K562 (cell line): ENCODE data around the gene PCDHGB5. TPM values are rescaled to one million over a fixed set of nuclear protein-coding genes. Genes with fewer than 3 reads are reported as not detected.
"Not testable (repeated sequence)": the region's sequence is repeated elsewhere in the genome, so short reads cannot be mapped to it uniquely, and the experiment has no call there.

Source experiments
- ATAC-seq: fragments of 200-7000 bp; cut with Tn5 transposase; 3 replicates; pipeline ENCODE4 v1.9.1; 2020; ENCODE audit warnings: moderate library complexity
- Bru-seq: library from RNA; stranded (reverse); fragments of 400-500 nt; gene quantifications from one replicate; lab custom pipeline; 2021; lab: Mats Ljungman, UMichigan
- BruChase-seq, 2 experiments: library from RNA; stranded (reverse); fragments of 400-500 nt; gene quantifications; one replicate each; lab custom pipeline; 2021; lab: Mats Ljungman, UMichigan
- BruUV-seq: library from RNA; stranded (reverse); fragments of 400-500 nt; replicated peaks from 2 replicates; lab custom pipeline; 2021; lab: Mats Ljungman, UMichigan
- CTCF ChIA-PET: fragments of 300-600 bp; formaldehyde crosslinking; extraction: SDS; loops from one replicate; lab custom pipeline; 2021; ENCODE audit warnings: low intra/inter-chr PET ratio; lab: Yijun Ruan, JAX
- POLR2A ChIA-PET: fragments of 300-600, 350-650 bp; sonication (Branson Sonifier 250); formaldehyde crosslinking; extraction: SDS; loops from one replicate; lab custom pipeline; 2021; ENCODE audit warnings: antibody characterized with exemption, inconsistent platforms; lab: Yijun Ruan, JAX
- DNase-seq, 4 experiments: peaks; one replicate each; pipeline versions ENCODE4 v3.0.0 to v3.0.0-alpha.2; 2011 to 2018; ENCODE audit warnings: low spot score in 3 of 4, mixed read lengths in 3 of 4; ENCODE audit errors: extremely low read depth in 1 of 4
- FAIRE-seq: peaks from 2 replicates; lab custom pipeline; 2011; peaks lifted over from hg19 to GRCh38; lab: Jason Lieb, UNC
- H2AFZ ChIP-seq: 2 replicates; pipeline ENCODE4 v1.6.0; 2011; ENCODE audit warnings: low read depth, low read length, control low read depth, inconsistent platforms
- H3K27ac ChIP-seq: fragments of 200-600 bp; 3 replicates; pipeline ENCODE4 v1.8.0; 2011; ENCODE audit warnings: low read depth, mild to moderate bottlenecking, control low read depth, inconsistent platforms, low read length, moderate library complexity, mixed read lengths; ENCODE audit errors: extremely low read depth
- H3K27me3 ChIP-seq, 2 experiments: fragments of 300-600 bp in 1 of 2; 2 replicates in 1 of 2; 3 replicates in 1 of 2; pipeline versions ENCODE4 v1.6.0 to v1.8.0; 2011; ENCODE audit warnings: inconsistent platforms in 2 of 2, low read length in 2 of 2, mild to moderate bottlenecking in 1 of 2, mixed read lengths in 1 of 2, moderate library complexity in 1 of 2; ENCODE audit not compliant: control insufficient read depth in 2 of 2, insufficient read depth in 2 of 2
- H3K36me3 ChIP-seq: fragments of 300-600 bp; 3 replicates; pipeline ENCODE4 v1.8.0; 2011; ENCODE audit warnings: mild to moderate bottlenecking, low read length, inconsistent platforms; ENCODE audit not compliant: control insufficient read depth, insufficient read depth
- H3K4me1 ChIP-seq, 2 experiments: fragments of 200-600 bp in 1 of 2; replicated peaks in 1 of 2; 2 replicates in 1 of 2; 3 replicates in 1 of 2; pipeline versions ENCODE4 v1.5.1 to v1.8.0; 2011; ENCODE audit warnings: inconsistent platforms in 2 of 2, low read length in 2 of 2, mild to moderate bottlenecking in 1 of 2, mixed read lengths in 1 of 2, moderate library complexity in 1 of 2; ENCODE audit not compliant: control insufficient read depth in 2 of 2, insufficient read depth in 2 of 2
- H3K4me2 ChIP-seq: 2 replicates; pipeline ENCODE4 v1.6.1; 2011; ENCODE audit warnings: low read length, control low read depth, inconsistent platforms, mixed read lengths; ENCODE audit not compliant: insufficient read depth
- H3K4me3 ChIP-seq: fragments of 200-600 bp; sonication (generic), shearing (Covaris generic); 2 replicates; pipeline ENCODE4 v1.5.1; 2016; ENCODE audit warnings: control low read depth, inconsistent platforms
- H3K79me2 ChIP-seq: fragments of 200-600 bp; 3 replicates; pipeline ENCODE4 v1.8.0; 2011; ENCODE audit warnings: low read length, inconsistent platforms; ENCODE audit not compliant: control insufficient read depth, insufficient read depth
- H3K9ac ChIP-seq, 2 experiments: 2 replicates each; pipeline versions ENCODE4 v1.6.0 to v1.6.1; 2011; ENCODE audit warnings: low read depth in 2 of 2, low read length in 2 of 2, control low read depth in 1 of 2, inconsistent platforms in 1 of 2, mild to moderate bottlenecking in 1 of 2, mixed read lengths in 1 of 2; ENCODE audit not compliant: insufficient read depth in 1 of 2
- H3K9me1 ChIP-seq: one replicate; pipeline ENCODE4 v1.6.0; 2011; ENCODE audit warnings: inconsistent platforms, mild to moderate bottlenecking, low read length, moderate library complexity; ENCODE audit not compliant: control insufficient read depth, insufficient read depth
- H3K9me3 ChIP-seq: replicated peaks from 2 replicates; pipeline ENCODE4 v1.5.1; 2011; ENCODE audit warnings: low read depth, low read length, inconsistent platforms; ENCODE audit not compliant: control insufficient read depth, insufficient read depth
- H4K20me1 ChIP-seq: replicated peaks from 2 replicates; pipeline ENCODE4 v1.6.1; 2011; ENCODE audit warnings: low read length, inconsistent platforms, mixed read lengths; ENCODE audit not compliant: control insufficient read depth, insufficient read depth
- CTCF ChIP-seq, 3 experiments: IDR thresholded peaks in 2 of 3; conservative IDR thresholded peaks in 1 of 3; 2 replicates each; pipeline ENCODE4 v1.5.1; 2011 to 2012; ENCODE audit warnings: low read length in 3 of 3, mild to moderate bottlenecking in 3 of 3, control low read depth in 2 of 3, improper control_type of control experiment in 1 of 3, inconsistent platforms in 1 of 3, low read depth in 1 of 3, mixed read lengths in 1 of 3, moderate library complexity in 1 of 3; ENCODE audit not compliant: insufficient read depth in 2 of 3
- NRF1 ChIP-seq, 2 experiments: fragments of 450-650 bp; IDR thresholded peaks in 1 of 2; conservative IDR thresholded peaks in 1 of 2; 2 replicates each; pipeline ENCODE4 v1.6.1; 2014; ENCODE audit warnings: mild to moderate bottlenecking in 2 of 2
- RAD21 ChIP-seq, 2 experiments: fragments of 250-450 bp in 1 of 2; fragments of 450-650 bp in 1 of 2; sonication (Bioruptor Pico) in 1 of 2; formaldehyde crosslinking in 1 of 2; IDR thresholded peaks in 1 of 2; conservative IDR thresholded peaks in 1 of 2; 2 replicates each; pipeline versions ENCODE4 v1.4.0 to v1.8.0; 2020 to 2022; ENCODE audit warnings: mild to moderate bottlenecking in 2 of 2, moderate library complexity in 1 of 2
- WGBS: fragments of 100-300 bp; shearing (Covaris generic); methylation state at CpG from one replicate; pipeline ENCODE4 v1.1.6; 2016; ENCODE audit warnings: low coverage, mixed read lengths; ENCODE audit not compliant: insufficient coverage; ENCODE audit errors: missing lambda C conversion rate; 5-methylcytosine and 5-hydroxymethylcytosine counted together
- in situ Hi-C: fragments of 300-500 bp; cut with MboI; formaldehyde crosslinking; loops from 4 replicates; pipeline ENCODE4 v1.15.0; 2018; ENCODE audit warnings: inconsistent platforms, mixed read lengths
- intact Hi-C: fragments of 100-400 bp; cut with micrococcal nuclease; formaldehyde crosslinking; loops from 2 replicates; pipeline ENCODE4 v1.14.2; 2022
- long read RNA-seq, 3 experiments: library from polyadenylated mRNA in 2 of 3; library from RNA in 1 of 3; unstranded in 2 of 3; stranded (forward) in 1 of 3; transcript quantifications; one replicate each; pipeline ENCODE4 v2.0.0, GENCODE V29; 2019 to 2022
- polyA minus RNA-seq, 3 experiments: library from RNA; depleted of rRNA, polyadenylated mRNA; stranded (reverse); fragments of >200 nt; gene quantifications; 2 replicates each; pipeline ENCODE4 v1.2.3, GENCODE V29; 2011
- polyA plus RNA-seq, 8 experiments: library from polyadenylated mRNA; depleted of rRNA in 4 of 8; stranded (reverse) in 5 of 8; unstranded in 3 of 8; fragments of >200 nt; fragmentation: Nextera tagmentation in 2 of 8; fragmentation: Illumina TruSeq in 1 of 8; extraction: Ambion mirVana in 2 of 8; extraction: Trizol in 1 of 8; gene quantifications; 2 replicates each; pipeline versions ENCODE4 v1.2.1 to v1.2.3, GENCODE V29; 2011 to 2014; ENCODE audit warnings: inconsistent platforms in 1 of 8, missing spikeins in 1 of 8
- total RNA-seq, 7 experiments: library from RNA; depleted of rRNA in 6 of 7; stranded (reverse); fragments of >200 nt in 6 of 7; fragmentation: Illumina TruSeq in 2 of 7; extraction: Trizol in 2 of 7; gene quantifications; 2 replicates each; pipeline versions ENCODE4 v1.2.1 to v1.2.3, GENCODE V29; 2011 to 2021; ENCODE audit warnings: low replicate concordance in 1 of 7

Gene PCDHGB5
- total RNA-seq (2011; cell fraction: chromatin; rRNA removed; ENCODE audit: low replicate concordance): 1.00 and 1.1 TPM in 2 replicates
- total RNA-seq (2011; cell fraction: nucleolus; rRNA removed): 0.53 and 0.83 TPM in 2 replicates
- total RNA-seq (2011; cell fraction: nucleoplasm; rRNA removed): 0.84 and 0.88 TPM in 2 replicates
- total RNA-seq (2014; rRNA removed): 0.05 TPM in 1 of 2 replicates, not detected in the other
- total RNA-seq (2014; rRNA removed; fragmentation: Illumina TruSeq; extraction: Trizol): 0.13 and 0.15 TPM in 2 replicates
- total RNA-seq (2015; rRNA removed; fragmentation: Illumina TruSeq; extraction: Trizol): 0.11 and 0.19 TPM in 2 replicates
- total RNA-seq (2021): 0.18 and 0.29 TPM in 2 replicates
- polyA plus RNA-seq (2011; rRNA removed): 0.21 TPM in 1 of 2 replicates, not detected in the other
- polyA plus RNA-seq (2011; cell fraction: cytosol; rRNA removed): 0.27 TPM in 1 of 2 replicates, not detected in the other
- 0.13 and 0.54 TPM in 2 replicates for polyA plus RNA-seq (2011; cell fraction: nucleus; rRNA removed)
- polyA plus RNA-seq (2012): 0.08 and 0.26 TPM in 2 replicates
- 0.07 and 0.14 TPM in 2 replicates for polyA plus RNA-seq (2014; fragmentation: Illumina TruSeq; extraction: Trizol)
- not detected for polyA plus RNA-seq (2014; fragmentation: Nextera tagmentation; extraction: Ambion mirVana)
- 0.12 and 0.16 TPM in 2 replicates for polyA plus RNA-seq (2014; rRNA removed)
- polyA minus RNA-seq (2011; rRNA and poly(A)+ RNA removed): 0.09 and 0.70 TPM in 2 replicates
- not detected in 2 replicates for polyA minus RNA-seq (2011; cell fraction: cytosol; rRNA and poly(A)+ RNA removed)
- 0.33 and 0.94 TPM in 2 replicates for polyA minus RNA-seq (2011; cell fraction: nucleus; rRNA and poly(A)+ RNA removed)
- Bru-seq, nascent RNA: percentile 30 among the genes with signal in this experiment
- BruChase-seq, experiment 1, labeled RNA remaining after a 2-hour chase: percentile 33 among the genes with signal in this experiment
- BruChase-seq, experiment 2, labeled RNA remaining after a 6-hour chase: percentile 35 among the genes with signal in this experiment
- long read RNA-seq, experiment 1: 0 reads
- long read RNA-seq, experiment 2: 0 reads
- long read RNA-seq, experiment 3: 0 reads

- WGBS: 6% methylated on average over 20 of the region's 43 CpGs
- POLR2A ChIA-PET: interaction anchor here (0.6 to 1.1 kb wide), 2 partner anchors 9 to 13 kb away, joined by 3 read pairs; no protein-coding TSS in a partner anchor
- ATAC-seq (peak; percentile 99), DNase-seq (peak in 3 of 4 experiments; percentile 13 to 58 (median 23)), FAIRE-seq (peak; percentile 48)
- H3K4me1 ChIP-seq: peaks cover 0 to 14% of the 10 kb centered on the region in 2 experiments; a peak in 3 of 5 replicates
- H3K27ac ChIP-seq, CTCF ChIA-PET, H2AFZ ChIP-seq, intact Hi-C loops, H3K4me2 ChIP-seq, H3K79me2 ChIP-seq, H3K9me3 ChIP-seq, H3K9ac ChIP-seq, H4K20me1 ChIP-seq, H3K9me1 ChIP-seq, in situ Hi-C loops, H3K36me3 ChIP-seq, BruUV-seq: not testable (repeated sequence)
- H3K4me3 ChIP-seq: peak within 1 kb of the TSS; percentile 18; the same call in 1 of the 2 replicates
- TF ChIP-seq NRF1 (conservative IDR thresholded peaks at IDR 0.05 in 1 of 2, IDR thresholded peaks at IDR 0.05 in 1 of 2): peak; percentile 89 to 90
- TF ChIP-seq CTCF (IDR thresholded peaks at IDR 0.05 in 2 of 3, conservative IDR thresholded peaks at IDR 0.05 in 1 of 3; ENCODE audit: insufficient read depth in 2 of 3, low read depth in 1 of 3, low read length in 3 of 3): peak; percentile 55 to 68 (median 64)
- TF ChIP-seq RAD21 (CRISPR knock-in tag; conservative IDR thresholded peaks at IDR 0.05 in 1 of 2, IDR thresholded peaks at IDR 0.05 in 1 of 2): peak in 1 of 2 experiments; percentile 41; a peak in 2 of 4 replicates
- peaks cover 0 to 32% of the 10 kb centered on the region in 2 experiments; a peak in 3 of 5 replicates for H3K27me3 ChIP-seq
These were observed at the start of gene PCDHGB5 for GRCh38 chr5:141397756-141398551. Gene PCDHGB5 (plus strand): TSS chr5:141397947. CDS start chr5:141398128, 181 bp downstream.
